GM21723 (cell line): ENCODE results near the gene DAD1.

Experiments
- ATAC-seq: cut with Tn5 transposase; IDR thresholded peaks from one replicate; pipeline ENCODE4 v1.9.1; 2021; ENCODE audit warnings: mild to moderate bottlenecking, moderate library complexity; ENCODE audit not compliant: unreplicated experiment

The DAD1 gene

DNA sequence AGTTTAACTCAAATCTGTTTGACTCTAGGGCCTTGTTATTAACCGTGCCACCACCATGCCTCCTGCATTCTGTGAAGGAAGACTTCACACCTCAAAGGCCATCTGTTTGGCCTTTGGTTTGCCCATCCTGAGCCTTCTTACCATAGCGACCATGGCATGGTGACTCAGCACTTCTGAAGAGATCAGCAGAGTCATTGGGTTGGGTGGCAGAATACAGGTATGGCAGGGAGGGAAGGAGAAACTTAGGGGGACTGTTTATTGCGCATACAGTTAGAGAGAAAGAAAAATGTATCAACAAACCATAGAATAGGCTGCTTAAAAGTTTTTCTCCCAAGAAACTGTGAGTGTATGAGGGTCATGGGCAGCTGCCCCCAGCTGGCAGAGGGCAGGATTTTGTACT is 49.2 kb downstream of the DAD1 start:
- ATAC-seq: no peak

DNA sequence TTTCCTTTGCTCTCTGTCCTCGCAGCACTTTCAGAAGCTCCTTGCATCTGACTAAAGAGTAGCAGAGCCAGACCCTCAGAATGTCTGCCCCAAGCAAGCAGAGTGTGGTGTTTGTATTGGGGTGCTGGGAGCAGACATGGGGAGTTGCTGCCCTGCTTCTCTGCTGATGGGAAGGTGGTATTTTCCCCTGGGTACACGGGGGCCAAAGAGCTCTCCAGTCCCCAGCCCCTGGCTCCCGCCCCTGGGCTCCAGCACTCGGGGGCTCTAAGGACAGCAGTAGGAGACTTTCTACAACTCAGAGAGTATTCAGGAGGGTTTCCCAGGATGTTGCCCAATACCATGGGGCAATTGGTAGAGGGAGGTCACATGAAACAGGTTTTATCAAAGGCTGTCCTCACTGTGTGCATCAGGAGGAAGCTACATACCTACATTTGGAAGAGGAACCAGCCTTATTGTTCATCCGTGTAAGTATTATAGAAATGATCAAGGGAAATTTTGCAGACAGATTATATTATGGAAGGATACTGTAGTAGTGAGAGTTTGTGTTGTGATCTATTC is 50.3 kb downstream of the DAD1 start:
- no peak for ATAC-seq

GRCh38 chr14:22537436-22538310 is 51.4 kb downstream of the DAD1 start:
- ATAC-seq: no peak

DNA sequence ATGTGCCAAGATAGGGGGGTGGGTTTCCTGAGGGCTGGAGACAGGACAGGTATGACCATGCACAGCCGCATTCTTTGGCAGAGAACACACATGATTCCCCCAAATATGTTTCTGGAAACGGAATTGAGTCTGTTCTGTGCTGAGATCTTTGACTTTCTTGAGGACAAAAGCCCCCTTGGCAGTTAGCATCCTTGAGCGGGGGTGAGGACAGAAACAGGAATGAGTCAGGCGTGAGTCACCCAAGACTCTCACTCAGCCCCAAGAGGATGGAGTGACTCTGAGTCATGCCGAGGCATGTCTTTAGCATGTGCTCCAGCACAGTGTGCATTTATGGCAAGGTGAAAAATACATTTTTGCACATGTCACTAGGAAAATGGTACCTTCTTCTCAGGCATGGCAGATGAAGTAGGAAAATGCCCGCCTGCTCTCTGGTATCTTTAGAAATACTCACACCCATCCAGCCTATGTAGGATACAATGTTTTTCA is 52.1 kb downstream of the DAD1 start:
- peak; percentile 73 for ATAC-seq

DNA sequence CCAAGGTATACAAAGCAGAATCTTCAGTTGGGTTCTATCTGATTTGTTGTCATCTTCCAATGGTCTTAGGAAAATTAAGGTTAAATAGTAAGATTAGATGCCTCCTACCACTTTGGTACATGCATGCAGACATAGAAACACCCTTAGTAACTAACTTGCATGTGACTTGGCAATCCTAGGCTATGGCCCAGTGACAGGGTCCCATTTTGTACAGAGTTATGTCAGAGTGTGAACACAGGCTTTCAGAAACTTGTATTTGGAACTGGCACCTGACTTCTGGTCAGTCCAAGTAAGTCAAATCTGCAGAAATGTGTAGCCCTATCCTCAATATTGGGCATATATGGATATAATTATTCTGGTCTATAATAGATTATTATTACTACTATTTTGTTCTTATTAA is 53.1 kb downstream of the DAD1 start:
- ATAC-seq: no peak

DNA sequence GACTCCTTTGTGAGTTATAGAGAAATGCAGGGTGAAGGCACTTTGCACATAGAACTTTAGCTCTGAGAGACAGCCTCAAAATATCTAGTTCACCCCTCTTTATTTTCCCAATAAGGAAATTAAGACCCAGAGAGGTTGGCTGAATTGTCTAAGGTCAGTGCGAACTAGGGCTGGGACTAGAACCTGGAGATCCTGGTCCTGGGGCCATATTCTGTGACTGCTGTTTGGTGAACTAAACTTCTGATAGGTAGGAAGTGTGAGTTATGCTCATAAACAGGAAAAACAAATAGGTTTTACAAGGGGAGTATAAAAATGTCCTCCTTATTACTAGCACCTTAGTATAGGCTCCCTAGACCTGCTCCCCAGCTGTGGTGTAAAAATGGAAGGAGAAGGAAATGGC is 53.9 kb downstream of the DAD1 start:
- no peak for ATAC-seq

- ATAC-seq: no peak
These were observed 54.5 kb downstream of the DAD1 start for GRCh38 chr14:22534547-22534946.

- ATAC-seq: no peak
These were observed 55.2 kb downstream of the DAD1 start for GRCh38 chr14:22533739-22534359.

DNA sequence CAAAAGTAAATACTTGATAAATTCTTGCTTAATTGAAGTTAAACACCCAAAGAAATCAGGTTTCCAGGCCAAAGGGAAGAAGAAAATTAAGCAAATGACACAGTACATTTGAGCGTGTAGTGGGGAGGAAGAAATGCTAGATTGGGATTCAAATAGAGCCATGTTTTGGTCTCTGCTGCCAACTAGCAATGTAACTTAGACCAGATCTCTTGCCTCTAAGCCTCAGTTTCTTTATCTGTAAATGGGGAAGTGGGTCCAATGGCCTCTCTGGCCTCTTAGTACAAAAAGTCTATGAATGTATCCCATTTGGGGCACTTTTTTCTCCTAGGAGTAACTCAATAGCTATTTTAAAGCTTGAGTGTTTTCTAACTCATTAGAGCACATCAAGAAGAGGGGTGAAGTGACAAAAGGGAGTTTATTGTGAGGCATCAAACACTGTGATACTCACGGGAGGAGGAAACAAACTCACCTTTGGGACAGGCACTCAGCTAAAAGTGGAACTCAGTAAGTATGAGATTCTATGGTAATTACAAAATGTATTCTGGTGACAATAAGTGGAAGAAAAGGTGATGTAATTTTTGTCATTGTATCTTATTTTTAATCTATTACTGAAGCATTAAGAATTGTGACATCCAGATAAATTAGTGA is 55.8 kb downstream of the DAD1 start:
- ATAC-seq: no peak

DNA sequence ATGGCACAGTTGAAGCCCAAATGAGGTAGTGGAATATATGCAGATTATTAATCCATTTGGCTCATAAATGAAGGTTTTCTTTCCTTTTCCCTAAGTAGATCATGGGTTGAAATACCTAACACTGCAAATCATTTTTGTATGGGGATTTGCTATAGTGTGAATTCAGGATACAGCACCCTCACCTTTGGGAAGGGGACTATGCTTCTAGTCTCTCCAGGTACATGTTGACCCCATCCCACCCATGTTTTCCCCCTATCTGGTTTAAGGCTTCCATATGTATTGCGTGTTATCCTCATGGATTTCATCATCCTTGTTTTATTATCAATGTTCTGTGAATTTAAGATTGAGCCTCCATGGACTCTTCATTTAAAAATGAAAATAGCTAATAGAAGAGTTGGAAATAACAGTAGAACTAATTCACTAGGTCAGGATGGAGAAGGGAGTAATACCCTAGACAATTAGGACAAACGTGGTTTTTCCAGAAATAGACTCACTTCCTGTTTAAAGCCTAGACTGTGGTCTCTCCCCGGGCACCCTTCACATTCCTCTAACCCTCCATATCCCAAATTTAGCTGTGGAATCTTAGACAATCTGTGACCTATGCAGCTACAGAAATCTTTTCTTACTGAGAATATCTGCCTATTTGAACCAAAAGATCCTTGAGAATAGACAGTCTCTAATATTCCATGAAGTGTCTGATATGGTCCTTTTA is 56.5 kb downstream of the DAD1 start:
- ATAC-seq: no peak

GRCh38 chr14:22531451-22532344 is 57.3 kb downstream of the DAD1 start:
- peak; percentile 79 for ATAC-seq

GRCh38 chr14:22530127-22530526 is 58.9 kb downstream of the DAD1 start:
- no peak for ATAC-seq

DNA sequence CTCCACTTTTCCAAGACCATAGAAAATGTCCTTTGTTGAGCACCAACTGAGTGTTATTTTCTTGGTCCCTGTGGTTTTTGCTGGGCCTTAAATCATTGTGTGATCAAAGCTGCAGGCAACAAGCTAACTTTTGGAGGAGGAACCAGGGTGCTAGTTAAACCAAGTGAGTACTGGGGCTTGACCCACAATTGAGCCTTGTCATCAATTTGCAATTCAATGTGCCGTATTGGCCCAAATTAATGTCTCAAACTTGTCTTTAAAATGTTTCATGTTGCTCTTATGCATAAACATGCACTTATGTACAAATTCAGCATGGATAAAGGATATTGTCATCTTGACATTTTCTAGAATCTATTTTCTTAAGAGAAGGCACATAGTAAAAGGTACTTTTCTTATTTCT is 62.3 kb downstream of the DAD1 start:
- no peak for ATAC-seq

DNA sequence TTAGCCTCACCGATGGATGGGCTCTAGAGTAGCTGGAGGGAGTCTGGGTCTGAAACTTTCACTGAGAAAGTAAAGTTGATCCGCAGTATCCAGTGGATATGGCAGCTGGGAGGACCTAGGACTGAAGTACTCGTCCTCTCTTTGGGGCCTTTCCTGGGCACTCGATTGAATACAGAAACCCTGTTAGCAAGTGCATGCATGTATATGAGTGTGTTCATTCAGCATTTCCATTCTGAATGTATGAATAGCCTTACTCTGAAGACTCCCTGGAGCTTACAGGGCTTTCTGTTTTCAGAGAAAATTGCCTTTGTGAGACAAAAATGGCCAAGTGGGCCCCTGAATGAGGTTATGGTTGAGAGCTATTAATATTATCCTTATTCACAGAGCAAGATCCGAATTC is 62.8 kb downstream of the DAD1 start:
- no peak for ATAC-seq

GRCh38 chr14:22524784-22525161 is 64.3 kb downstream of the DAD1 start:
- ATAC-seq: no peak

DNA sequence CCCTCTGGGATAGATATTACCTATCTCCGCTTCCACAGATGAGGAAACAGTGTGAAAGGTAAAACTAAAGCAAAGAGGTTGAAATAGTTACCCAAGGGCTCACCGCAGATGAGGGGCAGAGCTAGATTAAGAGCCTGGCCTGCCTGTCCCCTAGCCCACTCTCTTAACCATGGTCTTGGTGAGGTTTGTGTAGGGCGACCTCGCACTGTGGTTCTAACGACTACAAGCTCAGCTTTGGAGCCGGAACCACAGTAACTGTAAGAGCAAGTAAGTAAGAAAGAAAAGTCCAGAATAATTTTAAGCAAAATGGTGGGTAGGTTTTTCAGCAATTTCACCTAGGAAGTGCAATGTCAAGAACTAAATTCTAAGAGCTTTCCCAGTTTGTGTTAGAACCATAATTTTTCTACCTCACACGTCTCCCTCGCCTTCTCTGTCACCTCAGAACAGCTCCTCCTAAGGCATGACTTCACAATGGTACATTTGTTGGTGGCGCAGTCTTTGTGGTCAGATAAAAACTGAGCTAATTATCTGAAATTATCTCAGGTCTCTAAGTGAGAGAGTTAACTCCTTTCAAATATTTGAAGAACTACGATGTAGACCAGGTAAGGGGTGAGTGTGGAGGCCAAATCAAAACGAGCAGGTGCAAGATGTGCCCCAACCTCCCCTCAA is 64.8 kb downstream of the DAD1 start:
- no peak for ATAC-seq

DNA sequence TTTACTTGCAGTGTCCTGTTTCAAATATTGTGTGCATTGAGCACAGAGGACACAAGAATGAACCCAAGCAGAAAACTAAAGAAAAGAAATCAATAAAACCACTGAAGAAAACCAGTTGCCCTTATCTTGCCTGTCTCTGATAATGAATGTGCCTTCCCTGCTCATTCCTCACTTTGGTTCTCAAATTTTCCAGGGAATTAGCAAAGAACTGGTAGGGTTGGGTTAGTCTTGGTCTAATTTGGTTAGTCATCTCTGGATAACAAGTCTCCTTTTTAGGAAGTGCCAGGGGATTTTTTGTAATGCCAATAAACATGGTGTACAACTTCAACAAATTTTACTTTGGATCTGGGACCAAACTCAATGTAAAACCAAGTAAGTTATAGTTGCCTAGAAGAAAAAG is 65.7 kb downstream of the DAD1 start:
- ATAC-seq: no peak

GRCh38 chr14:22522466-22522957 is 66.5 kb downstream of the DAD1 start:
- no peak for ATAC-seq
